Fibroblast of skin of back (primary cell): ENCODE results near the gene OR2L13. TPM values are rescaled to one million over a fixed set of nuclear protein-coding genes. Genes with fewer than 3 reads are reported as not detected.
"Not testable (repeated sequence)": the region's sequence is repeated elsewhere in the genome, so short reads cannot be mapped to it uniquely, and the experiment has no call there.

Experiments
- DNase-seq: peaks from one replicate; pipeline ENCODE4 v3.0.0-alpha.2; 2013
- polyA plus RNA-seq, 2 experiments: library from polyadenylated mRNA; unstranded; fragments of 120-200 nt; gene quantifications; one replicate each; pipeline ENCODE4 v1.2.1, GENCODE V29; 2013; ENCODE audit not compliant: insufficient read length in 2 of 2

OR2L13 gene, protein sequence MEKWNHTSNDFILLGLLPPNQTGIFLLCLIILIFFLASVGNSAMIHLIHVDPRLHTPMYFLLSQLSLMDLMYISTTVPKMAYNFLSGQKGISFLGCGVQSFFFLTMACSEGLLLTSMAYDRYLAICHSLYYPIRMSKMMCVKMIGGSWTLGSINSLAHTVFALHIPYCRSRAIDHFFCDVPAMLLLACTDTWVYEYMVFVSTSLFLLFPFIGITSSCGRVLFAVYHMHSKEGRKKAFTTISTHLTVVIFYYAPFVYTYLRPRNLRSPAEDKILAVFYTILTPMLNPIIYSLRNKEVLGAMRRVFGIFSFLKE
- polyA plus RNA-seq (2013, experiment 1 of 2; ENCODE audit: insufficient read length) = not detected
- not detected for polyA plus RNA-seq (2013, experiment 2 of 2; ENCODE audit: insufficient read length)

DNA sequence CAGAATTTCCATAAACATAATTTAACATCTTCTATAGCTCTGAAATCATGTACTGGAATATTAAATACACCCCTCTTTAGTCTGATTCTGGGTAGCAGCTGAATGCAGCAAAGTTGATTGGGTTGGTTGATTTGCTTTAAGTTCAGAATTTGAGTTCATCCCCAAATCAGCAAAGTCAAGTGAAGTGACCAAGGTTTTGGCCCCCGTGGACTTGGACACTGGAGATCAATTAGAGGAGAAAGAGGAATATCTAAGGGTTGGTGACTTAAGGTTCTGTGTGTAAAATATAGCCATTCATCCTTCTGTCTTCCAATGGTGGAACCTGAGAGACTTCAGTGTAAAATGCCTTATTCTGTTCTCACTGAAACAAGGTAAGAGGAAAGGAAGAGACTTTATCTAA lies at the start of gene OR2L13:
Gene OR2L13 (plus strand): TSS at position 301 of the 400 bp plus-strand sequence. CDS start 4,192 bp downstream, outside the sequence.
- no peak for DNase-seq

- DNase-seq = no peak
Measured at GRCh38 chr1:248045209-248045608, 49.8 kb upstream of the OR2L13 start.

DNA sequence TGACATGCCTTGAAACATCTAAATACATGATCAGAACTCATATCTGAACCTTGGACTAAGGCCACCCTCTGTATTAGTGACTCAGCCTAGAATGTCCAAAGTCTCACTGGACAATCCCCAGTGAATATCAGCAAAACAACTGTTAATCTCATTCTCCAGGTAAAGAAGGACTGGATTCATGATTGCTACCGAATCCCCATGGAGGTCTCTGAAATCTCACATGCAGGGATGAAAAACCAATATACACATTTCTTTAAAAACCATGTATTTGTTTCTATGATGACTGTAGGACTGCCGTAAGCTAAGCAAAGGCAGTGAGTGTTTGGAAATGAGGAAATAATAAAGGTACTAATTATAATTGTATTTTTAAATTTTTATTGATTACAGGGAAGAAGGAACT lies 48.4 kb upstream of the OR2L13 start, which contains the start of gene OR2L3:
Gene OR2L3 (plus strand): TSS at position 301 of the 400 bp plus-strand sequence. CDS start 13,846 bp downstream, outside the sequence.
- no peak for DNase-seq

- no peak for DNase-seq
Measured at GRCh38 chr1:248047008-248047407, 48.0 kb upstream of the OR2L13 start.

- DNase-seq = no peak
Measured at GRCh38 chr1:248054671-248055070, 40.3 kb upstream of the OR2L13 start.

GRCh38 chr1:248055261-248055660 lies 39.7 kb upstream of the OR2L13 start:
- DNase-seq = no peak

- DNase-seq = no peak
Measured at GRCh38 chr1:248065071-248065470, 29.9 kb upstream of the OR2L13 start.

DNA sequence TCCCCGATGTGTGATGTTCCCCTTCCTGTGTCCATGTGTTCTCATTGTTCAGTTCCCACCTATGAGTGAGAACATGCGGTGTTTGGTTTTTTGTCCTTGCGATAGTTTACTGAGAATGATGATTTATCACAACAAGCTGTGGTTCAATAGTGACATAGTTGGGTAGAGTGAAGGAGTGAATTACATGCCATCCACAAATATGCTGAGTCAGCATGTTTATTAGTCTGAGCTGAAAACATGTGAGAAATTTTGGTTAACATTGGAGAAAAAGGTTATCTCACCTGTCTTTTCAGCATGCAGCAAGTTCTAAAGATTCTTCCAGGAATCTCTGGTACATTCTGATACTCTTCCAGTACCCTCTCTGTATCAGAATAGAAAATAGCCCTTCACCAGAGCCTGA lies 29.4 kb upstream of the OR2L13 start:
- no peak for DNase-seq

DNA sequence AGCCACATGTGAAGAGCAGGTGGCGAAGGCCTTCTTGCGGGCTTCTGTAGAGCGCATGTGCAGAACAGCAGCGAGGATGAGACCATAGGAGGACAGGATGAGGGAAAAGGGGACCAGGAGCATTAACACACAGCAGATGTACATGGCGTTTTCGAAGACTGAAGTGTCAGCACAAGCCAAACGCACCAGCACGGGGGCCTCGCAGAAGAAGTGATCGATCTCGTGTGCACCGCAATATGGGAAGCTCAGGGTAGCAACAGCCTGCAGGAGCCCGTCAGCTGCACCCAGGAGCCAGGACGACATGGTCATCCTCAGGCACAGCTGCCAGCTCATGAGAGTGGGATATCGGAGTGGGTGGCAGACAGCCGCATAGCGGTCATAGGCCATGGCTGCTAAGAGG lies 11.1 kb upstream of the OR2L13 start:
- not testable (repeated sequence) for DNase-seq

- DNase-seq = no peak
Measured at GRCh38 chr1:248098529-248098928, 3.5 kb downstream of the OR2L13 start.

- no peak for DNase-seq
Measured at GRCh38 chr1:248102847-248103246, 7.9 kb downstream of the OR2L13 start.

DNA sequence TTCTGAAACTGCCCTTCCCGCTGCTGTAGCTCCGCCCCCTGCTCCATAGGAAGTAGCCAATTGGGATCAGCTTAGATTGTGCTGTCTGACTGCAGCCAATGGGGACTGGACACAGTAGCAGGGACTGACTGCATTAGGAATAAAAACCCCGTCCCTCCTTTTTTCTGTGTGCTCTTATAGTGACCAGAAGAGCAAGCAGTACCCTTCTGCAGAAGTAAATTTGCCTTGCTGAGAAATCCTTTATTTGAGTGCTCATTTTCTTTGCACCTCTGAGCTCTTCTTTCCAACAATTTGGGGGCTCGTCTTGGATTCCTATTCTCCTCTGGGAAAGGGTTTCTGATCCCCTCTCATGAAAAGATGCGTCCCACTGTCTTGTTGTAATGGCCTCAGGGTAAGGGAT lies 16.2 kb downstream of the OR2L13 start:
- no peak for DNase-seq

- DNase-seq = peak; percentile 1
Measured at GRCh38 chr1:248114890-248115289, 19.9 kb downstream of the OR2L13 start.

GRCh38 chr1:248127653-248128052 lies 32.7 kb downstream of the OR2L13 start:
- DNase-seq = no peak

DNA sequence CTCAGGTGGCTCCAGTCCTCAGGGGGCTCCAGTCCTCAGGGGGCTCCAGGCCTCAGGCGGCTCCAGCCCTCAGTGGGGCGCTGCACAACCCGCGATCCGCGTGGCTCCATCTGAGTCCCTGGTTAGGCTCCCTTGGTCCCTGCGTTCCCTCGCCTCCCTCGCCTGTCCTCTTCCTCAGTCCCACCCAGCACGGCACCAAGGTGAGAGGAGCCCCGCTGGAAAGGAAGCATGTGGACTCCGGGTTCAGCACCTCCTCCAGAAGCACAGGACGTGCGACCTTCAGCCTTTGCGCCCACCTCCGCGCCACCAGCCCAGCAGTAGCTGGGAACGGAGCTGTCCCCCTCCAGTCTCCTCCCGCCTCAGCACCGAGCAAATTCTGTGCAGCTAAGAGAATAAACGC lies 41.8 kb downstream of the OR2L13 start:
- no peak for DNase-seq

GRCh38 chr1:248140846-248141245 lies 45.9 kb downstream of the OR2L13 start:
- DNase-seq = peak; percentile 46

DNA sequence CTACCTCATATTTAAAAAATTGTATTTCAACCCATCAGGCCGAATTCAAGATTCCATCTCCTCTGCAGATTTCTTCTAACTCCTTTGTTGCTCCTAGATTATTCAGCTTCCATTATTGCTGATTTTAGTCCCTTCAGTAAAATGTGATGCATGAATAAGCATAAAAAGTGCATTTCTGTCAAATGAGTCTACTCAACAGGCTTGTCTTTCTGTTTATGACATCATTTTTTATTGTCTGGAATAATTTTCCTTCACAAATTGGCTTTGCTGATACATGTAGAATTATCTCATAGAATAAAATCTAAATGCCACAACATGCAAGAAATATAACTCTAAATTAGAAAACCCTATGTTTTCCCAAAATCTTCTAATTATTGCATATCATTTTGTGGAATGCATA lies 48.3 kb downstream of the OR2L13 start:
- peak; percentile 7 for DNase-seq

DNA sequence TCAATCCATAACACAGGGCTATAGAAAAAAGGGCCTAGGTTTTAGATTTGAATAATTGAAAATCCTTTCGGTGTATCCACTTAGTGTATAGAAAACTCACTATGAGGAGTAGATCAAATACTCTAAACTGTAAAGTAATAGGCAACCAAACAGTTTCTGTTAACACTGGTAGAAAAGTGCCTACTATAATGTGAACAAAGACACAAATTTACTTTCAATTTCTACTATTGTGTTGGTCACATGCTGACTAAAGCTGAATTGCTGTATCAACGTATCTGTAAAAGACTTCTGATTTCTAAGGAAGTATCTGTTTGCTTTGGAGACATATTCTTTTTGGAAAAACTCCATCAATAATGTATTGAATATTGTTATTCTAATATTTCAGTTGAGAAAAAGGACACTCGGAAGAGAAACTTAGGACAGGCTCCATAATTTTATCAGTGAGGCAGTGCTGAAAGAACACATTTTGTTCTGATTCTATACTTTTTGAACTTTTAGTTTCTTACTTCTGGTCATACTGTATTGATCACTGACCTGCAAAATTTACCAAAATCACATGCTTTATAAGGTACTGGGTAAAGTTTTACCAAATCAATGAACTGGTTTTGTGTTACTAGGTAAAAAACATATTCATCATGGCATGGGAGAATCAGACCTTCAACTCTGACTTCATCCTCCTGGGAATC lies 49.7 kb downstream of the OR2L13 start, which contains the start of gene OR2M5:
Gene OR2M5 (plus strand): TSS at position 636 of the 686 bp plus-strand sequence. CDS start 0 bp downstream, at position 636.
- DNase-seq = no peak
